ENCODE data around the gene TARM1. TPM values are rescaled to one million over a fixed set of nuclear protein-coding genes. Genes with fewer than 3 reads are reported as not detected.
"Not testable (repeated sequence)": the region's sequence is repeated elsewhere in the genome, so short reads cannot be mapped to it uniquely, and the experiment has no call there.

The TARM1 gene
- not detected for total RNA-seq

DNA sequence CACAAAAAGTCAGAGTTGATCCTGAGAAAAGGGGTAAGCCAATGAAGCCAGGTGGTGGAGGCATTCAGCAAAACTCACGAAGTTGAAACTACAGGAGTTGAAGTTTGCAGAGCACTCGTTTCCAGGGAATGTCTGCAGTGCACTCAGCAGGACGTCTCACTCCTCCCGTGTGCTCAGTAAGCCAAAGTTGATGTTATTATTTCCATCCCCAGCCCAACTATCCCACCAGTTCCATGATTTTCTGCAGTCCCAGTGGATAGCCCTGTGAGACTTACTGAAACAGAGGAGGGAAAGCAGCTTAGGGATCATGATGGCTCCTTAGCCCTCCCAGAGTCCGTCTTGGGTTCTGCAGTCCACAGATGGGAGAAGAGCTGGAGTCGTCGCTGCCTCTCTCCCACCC, at the start of gene TARM1:
TARM1 (minus strand) TSS at position 334 of the 400 bp plus-strand sequence; CDS start at position 309, 25 bp downstream.
- no peak for DNase-seq

DNA sequence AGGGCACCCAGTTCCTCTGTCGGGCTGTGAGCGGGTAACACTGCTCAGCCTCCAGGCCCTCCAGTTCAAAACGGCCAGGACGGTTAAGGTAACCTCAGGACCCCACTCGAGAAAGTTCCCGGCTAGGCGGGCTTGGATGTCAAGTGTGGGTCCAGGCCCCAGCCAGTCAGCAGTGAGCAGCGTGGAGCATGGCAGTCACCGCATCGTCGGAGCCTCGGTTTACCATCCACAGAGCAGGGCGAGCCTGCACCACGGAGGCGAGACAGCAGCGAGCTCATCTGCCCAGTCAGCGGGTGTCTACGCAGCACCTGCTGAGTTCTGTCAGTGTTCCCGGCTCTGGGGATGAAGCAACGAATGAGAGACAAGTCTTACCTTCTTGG, 48.4 kb upstream of the TARM1 start:
- no peak for DNase-seq

DNA sequence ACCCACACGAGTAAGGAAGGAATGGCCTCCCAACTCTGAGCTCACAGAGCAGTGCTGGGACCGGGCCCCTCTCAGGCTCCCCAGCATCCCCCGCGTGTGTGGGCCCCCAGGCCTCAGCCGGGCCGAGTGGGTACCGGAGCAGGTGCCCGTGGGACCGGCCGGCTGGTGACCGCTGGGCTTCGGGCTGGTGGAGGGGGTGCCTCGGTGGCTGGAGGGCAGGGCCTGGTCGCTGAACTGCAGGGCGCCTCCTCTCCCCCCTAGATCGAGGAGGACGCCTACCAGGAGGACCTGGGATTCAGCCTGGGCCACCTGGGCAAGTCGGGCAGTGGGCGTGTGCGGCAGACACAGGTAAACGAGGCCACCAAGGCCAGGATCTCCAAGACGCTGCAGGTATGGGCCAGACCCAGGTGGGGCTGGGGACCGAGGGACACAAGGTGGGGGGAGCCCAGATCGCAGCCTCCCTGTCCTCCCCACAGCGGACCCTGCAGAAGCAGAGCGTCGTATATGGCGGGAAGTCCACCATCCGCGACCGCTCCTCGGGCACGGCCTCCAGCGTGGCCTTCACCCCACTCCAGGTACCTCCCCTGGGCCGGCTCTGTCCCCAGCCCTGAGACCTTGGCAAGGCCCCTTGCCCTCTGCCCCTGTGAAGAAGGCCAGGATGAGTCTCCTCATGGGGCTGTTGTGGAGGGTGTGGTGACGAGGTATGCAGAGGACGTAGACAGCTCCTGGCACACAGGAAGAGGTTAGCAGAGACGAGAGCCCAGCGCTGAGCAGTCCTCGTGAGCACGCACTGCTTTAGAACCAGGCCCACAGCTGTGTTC, 47.8 kb upstream of the TARM1 start:
- no peak for DNase-seq

DNA sequence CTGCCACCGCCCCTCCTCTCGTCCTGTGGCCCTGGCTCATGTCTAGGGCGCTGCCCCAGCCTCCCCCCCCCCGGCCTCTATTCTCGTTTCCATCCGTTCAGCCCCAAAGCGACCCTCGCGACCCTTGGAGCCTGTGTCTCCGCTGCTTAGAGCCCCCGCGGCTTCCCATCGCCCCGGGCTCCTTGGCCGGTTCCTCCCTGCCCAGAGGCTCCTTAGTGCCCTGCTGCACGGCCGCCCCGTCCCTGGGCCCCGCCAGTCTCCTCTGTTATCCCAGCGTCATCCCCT, 47.2 kb upstream of the TARM1 start:
- DNase-seq, result no peak

DNA sequence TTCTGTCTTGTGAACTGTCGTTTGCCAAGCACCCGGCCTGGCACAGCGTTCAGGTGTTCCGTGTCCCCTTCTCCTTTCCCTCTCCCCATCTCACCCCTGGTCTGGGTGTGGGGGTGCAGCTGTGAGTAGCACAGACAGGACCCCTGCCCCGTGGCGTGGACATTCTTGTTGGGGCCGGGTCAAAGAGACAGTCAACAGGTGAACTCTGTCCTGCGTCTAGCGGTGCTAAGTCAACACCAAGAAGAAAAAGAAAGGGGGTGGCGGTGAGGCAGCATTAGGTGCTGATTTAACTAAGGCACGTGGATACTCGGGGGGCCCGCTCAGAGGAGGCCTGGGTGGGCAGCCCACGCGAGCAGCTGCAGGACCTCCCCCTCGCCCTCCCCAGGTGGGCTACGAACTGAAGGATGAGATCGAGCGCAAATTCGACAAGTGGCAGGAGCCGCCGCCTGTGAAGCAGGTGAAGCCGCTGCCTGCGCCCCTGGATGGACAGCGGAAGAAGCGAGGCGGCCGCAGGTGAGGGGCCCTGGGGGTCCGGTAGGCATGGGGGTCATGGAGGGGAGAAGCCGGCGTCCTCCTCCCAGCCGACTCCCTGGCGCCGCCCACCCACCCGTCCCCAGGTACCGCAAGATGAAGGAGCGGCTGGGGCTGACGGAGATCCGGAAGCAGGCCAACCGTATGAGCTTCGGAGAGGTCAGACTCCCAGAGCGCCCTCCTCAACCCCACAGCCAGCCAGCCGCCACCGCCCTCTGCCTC, 46.7 kb upstream of the TARM1 start:
- no peak for DNase-seq

DNA sequence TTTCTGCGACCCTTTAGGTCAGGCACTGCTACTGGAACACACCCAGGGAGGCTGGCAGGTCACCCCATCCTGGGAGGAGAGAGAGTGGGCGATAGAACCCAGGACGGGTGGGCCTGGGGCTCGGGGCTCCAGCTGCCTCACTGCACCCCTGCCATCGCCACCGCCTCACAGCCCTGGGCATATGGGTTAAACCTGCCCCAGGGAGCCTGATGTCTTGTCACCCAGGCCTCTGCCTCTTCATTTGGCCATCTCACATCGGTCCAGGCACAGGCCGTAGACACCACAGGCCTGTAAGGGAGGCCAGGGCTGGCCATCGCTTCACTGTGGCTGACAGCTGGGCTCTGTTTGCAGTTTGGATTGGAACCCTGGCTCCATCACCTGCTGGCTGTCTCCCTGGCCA, 44.5 kb upstream of the TARM1 start:
- DNase-seq, result no peak

DNA sequence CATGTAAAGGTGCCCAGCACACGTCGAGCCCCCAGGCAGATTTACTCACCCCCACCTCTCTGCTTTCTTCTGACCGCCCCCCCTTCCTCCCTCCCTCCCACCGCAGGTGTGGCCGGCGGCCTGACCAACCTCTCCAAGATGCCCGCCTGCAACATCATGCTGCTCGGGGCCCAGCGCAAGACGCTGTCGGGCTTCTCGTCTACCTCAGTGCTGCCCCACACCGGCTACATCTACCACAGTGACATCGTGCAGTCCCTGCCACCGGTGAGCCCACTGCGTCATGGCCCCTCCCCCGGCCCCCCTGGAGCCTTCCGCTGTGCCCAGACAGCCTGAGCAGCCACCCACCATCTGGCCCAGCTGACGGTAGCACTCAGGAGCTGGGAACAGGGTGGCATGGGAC, 43.2 kb upstream of the TARM1 start:
- DNase-seq, result no peak

DNA sequence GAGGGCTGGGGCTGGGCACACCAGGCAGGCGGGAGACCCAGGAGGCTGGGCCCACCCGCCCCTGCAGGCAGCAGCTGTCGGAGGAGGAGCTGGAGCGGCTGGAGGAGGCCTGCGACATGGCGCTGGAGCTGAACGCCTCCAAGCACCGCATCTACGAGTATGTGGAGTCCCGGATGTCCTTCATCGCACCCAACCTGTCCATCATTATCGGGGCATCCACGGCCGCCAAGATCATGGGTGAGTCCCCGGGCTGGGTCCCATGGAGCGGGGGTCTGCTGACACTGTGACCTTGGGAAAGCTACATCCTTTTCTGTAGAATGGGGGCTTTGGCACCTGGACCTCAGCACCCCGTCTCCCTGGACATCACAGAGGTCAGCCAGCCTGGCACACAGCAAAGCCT, 42.5 kb upstream of the TARM1 start:
- no peak for DNase-seq

DNA sequence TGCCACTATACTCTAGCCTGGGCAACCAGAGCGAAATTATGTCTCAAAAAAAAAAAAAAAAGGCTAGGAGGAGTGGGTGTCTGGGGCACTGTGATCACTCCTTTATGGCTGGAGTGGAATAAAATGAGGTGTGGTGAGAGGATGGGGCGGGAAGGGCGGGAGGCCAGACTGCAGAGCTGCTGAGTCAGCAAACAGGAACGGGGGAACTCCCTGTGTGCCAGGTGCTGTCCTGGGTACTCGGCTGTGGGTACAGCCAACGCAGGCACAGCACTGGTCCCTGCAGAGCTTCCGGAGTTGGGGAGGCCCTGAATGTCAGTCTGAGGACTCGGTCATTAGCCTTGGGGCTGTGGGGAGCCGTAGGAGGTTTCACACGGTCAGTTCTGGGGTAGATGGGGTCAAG, 40.1 kb upstream of the TARM1 start:
- no peak for DNase-seq

DNA sequence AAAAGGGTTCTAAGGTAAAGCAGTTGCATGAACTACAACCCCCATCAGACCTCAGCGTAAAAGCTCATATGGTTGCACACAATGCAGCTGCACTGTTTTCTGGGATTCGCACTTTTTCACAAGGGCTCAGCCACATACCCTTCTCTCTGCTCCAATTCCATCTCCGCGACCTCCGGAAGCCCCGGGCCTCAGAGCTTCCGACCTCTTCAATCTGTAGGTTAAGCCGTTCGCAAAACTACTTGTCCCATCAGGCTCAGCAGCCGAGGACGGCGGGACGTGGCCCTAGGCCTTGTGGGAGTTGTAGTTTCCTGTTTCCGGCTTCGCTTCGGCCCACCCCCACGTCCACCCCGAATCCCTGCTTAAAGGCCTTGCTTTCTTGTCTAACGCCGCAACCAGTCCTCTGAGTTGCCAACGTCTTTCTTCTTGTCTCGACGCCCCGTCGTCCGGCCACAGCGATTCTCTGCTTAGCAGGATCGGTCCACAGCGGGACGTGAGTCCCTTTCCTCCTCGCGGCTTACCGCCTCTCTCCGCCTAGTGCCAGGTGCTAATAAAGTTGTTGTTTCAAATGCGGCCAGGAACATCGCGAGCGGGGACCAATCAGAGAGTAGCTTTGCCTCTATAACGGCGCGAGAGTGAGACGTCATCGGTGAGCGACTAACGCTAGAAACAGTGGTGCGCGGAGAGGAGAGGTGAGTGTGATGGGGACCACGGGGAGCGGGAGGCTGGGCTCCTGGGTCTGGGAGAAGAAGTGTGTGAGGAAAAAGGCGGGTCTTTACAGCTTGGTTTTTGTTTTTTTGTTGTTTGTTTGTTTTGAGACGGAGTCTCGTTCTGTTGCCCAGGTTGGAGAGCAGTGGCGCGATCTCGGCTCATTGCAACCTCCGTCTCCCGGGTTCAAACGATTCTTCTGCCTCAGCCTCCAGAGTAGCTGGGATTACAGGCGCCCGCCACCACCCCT, 34.2 kb upstream of the TARM1 start, which contains the start of the genes PRPF31 and TFPT:
PRPF31 (plus strand) TSS at position 646 of the 955 bp plus-strand sequence. CDS start 2,525 bp downstream, outside the sequence.
TFPT (minus strand) TSS at position 549 of the 955 bp plus-strand sequence; CDS start at position 161, 388 bp downstream.
- peak; percentile 98 for DNase-seq

DNA sequence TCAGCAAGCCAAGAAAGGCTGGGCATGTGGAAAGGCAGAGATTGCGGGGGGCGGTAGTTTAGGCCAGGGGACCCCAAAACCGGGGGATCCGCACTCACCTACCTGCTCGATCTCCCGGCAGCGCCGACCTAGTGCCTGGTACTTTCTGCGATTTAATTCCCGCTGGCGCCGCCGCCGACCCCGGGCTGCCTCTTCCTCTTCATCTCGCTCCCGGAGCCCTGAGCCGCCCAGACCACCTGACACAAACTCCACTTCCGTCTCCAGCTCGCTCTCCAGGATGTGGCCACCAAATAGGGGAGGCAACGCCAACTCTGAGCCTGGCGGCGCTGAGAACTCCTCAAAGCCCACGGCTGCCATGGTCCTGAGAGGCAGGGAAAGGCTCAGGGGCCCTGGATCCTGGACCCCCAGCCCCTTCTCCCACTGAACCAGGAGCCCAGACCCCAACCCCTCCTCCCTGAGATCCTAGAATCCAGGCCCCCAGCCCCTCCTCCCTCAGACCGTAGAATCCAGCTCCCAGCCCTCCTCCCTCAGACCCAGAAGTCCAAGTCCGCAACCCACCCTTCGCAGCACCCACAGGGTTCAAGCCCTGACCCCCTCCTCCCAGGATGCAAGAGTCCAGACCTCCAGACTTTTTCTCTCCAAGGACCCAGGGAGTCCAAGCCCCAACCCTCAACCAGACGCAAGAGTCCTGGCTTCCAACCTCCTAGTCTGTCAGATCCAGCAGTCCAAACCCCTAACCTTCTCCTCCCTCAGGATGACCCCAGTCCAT, 33.4 kb upstream of the TARM1 start:
- peak; percentile 41 for DNase-seq

DNA sequence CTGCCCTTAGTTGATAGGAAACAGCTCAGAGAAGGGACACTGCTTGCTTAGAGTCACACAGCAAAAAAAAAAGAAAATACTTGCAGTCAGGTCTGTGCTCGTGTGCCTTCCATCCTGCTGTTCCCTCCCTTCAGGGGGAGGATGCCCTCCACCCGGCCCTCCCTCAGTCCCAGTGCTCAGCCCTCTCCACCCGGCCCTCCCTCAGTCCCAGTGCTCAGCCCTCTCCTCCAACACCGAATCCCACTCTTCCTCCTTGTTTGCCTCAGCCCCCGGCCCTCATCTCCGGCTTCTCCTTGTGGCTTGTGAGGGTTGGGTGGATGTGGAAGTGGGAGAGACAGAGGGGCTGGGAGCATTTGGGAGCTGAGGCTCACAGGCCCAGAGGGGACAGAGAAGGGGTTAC, 28.5 kb upstream of the TARM1 start:
- DNase-seq, result no peak

DNA sequence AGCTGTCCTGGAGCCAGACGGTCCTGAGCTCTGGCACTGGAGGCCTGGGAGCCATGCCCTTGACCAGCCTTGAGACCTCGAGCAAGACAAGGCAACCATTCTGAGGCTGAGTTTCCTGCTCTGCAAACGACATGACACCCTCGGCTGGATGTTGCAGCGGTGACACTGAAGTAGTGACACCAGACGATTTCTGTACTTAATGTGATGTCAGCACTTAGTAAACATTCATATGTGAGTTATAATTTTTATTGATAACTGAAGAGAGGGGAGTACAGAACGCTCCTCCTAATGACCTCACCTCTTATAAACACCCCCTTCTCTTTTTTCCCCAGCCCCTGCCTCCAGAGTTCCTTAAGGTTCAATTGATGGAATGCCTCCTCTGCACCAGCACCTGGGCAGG, 27.3 kb upstream of the TARM1 start:
- no peak for DNase-seq

DNA sequence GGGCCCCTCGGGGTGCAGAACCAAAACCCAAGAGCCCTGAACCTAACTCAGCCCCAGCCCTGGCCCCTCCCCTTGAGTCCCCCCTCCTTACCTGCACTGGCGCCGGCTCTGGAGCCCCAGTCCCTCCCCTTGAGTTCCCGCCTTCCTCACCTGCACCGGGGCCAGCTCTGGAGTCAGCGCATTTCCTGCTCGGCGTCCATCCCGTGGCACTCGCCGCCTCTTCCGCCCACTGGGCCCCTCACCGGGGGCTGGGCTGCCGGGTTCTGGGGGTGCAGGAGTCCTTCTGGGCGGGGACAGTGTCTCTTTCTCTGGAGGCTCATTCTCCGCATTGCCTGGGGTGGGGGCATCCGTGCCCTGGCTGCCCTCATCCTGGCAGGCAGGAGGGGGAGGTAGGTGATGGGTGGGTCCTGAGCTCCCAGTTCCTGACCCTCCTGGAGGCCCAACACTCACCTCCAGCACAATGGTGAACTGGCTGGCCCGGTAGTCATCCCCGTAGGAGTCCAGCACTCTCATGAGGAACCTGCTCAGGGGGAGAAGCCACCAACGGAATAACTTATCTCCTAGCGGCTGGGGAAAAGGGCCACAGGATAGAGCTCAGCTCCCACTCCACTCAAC, 26.8 kb upstream of the TARM1 start:
- DNase-seq, result no peak

DNA sequence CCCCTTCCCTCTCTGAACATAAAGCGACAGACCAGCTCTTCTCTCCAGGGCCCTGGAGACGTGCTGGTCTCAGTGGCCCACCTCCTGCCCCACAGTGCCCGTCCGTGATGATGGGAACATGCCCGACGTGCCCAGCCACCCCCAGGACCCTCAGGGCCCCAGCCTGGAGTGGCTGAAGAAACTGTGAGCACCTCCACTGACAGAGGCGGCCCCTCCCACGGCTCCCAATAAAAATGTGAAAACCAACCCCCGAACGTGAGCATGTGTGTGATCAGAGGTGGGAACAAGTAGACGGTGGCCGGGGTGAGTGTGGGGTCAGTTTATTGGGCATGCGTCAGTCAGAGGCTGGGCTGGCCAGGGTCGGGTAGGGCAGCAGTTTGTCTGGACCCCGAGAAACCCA, 25.6 kb upstream of the TARM1 start:
- no peak for DNase-seq

DNA sequence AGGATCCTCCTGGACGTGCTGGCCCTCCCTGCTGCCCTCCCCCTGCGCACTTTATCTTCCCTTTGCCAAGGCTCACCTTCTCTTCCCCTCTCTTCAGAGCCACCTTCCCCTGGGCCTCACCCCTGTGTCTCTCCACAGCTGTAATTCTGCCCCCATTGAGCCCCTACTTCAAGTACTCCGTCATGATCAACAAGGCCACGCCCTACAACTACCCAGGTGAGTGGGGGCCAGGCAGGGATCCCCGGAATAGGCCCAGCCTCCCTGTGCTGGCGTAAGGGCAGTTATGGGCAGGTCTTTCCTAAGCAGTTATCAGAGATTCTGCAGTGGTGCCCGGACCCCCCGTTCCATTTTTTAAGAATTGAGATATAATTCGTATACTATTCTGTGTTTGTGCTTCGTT, 24.6 kb upstream of the TARM1 start:
- DNase-seq, result no peak

DNA sequence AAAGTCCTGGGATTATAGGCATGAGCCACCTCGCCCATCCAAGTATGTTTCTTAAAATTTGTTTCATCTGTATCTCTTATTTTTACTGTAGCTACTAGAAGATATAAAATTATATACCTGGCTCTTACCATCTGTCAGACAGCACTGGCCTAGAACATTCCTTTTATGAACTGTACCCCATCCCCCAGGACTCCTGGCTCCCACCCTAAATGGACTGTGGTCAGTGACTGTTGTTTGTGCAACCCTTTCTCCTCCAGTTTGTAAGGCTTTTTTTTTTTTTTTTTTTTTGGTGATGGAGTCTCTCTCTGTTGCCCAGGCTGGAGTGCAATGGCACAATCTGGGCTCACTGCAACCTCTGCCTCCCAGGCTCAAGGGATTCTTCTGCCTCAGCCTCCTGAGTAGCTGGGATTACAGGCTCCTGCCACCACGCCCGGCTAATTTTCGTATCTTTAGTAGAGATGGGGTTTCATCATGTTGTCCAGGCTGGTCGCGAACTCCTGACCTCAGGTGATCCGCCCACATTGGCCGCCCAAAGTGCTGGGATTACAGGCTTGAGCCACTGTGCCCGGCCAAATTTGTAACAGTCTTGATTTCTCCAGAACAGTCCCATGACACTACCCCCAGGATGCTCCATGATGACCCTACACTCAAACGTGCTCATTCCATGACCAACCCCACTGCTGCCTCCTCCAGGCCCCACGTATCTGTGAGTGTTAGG, 24.0 kb upstream of the TARM1 start:
- DNase-seq, result no peak

DNA sequence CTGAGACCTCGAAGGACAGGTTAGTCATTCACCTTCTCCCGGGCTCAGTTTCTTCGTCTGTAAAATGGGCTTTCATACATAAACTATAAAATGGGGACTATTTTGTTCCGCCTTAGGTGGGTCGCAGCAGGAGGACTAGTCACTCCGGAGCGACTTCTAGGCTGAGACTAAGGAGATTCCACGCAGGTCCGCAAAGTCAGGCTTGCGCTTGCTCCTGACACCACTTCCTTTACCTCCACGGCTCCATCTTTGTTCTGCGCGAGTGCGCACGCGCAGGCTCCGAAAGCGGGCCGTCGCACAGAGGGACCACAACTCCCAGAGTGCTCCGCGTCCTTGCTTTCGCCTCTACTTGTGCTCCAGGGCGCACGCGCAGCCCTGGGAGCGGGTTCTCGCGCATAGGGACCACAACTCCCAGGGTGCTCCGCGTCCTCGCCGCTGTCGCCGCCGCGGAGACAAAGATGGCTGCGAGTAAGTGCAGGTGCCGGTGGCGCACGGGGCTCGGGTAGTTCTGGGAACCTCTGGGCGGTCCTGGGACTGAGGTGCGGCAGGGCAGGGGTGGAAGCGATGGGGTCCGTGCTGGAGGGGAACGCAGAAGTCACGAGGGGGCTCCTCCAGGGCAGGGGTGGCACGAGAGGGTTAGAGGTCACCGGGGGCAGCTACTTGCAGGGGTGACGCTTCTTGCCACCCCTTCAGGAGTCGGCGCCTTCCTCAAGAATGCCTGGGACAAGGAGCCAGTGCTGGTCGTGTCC, 21.4 kb upstream of the TARM1 start, which contains the start of gene NDUFA3:
NDUFA3 (plus strand) TSS at position 435 of the 749 bp plus-strand sequence; CDS start at position 459, 24 bp downstream.
- peak; percentile 98 for DNase-seq

DNA sequence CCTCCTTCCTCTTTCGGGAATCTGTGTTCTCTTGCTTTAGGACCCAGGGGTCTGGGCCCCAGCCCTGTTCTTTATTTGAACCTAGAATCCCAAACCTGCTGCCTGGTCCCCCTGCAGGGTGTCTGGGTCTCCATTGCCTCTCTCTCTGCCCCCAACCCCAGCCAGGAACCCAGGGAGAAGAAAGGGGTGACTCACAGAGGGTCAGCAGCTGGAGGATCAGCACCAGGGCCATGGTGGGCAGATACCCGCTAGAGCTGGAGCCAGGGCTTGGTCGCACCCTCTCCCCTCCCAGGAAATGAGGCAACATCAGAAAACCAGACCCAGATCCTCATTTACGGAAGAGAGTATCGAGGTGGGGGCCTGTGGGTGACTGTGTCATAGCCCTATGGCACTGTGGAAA, 19.4 kb upstream of the TARM1 start, which contains the start of gene OSCAR:
OSCAR (minus strand) TSS at position 243 of the 400 bp plus-strand sequence; CDS start at position 232, 11 bp downstream.
- no peak for DNase-seq

DNA sequence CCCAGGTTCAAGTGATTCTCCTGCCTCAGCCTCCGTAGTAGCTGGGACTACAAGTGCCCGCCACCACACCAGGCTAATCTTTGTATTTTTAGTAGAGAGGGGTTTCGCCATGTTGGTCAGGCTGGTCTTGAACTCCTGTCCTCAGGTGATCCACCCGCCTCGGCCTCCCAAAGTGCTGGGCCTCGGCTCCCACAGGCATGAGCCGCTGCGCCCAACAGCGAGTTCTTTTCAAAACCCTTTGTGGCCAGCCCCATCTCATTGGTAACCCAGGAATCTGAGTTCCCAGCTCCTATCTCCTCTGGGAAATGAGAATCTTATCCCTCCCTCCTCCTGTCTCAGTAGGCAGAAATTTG, 18.7 kb upstream of the TARM1 start:
- DNase-seq, result not testable (repeated sequence)
